ENCODE data around the gene CSTF1. TPM values are rescaled to one million over a fixed set of nuclear protein-coding genes. Genes with fewer than 3 reads are reported as not detected.

The CSTF1 gene
- total and polyA plus RNA-seq, 2 of the 8 experiments (the other 6 are each of a cell fraction or from before 2014, with no cell fraction given): 59.4 to 83.5 TPM

DNA sequence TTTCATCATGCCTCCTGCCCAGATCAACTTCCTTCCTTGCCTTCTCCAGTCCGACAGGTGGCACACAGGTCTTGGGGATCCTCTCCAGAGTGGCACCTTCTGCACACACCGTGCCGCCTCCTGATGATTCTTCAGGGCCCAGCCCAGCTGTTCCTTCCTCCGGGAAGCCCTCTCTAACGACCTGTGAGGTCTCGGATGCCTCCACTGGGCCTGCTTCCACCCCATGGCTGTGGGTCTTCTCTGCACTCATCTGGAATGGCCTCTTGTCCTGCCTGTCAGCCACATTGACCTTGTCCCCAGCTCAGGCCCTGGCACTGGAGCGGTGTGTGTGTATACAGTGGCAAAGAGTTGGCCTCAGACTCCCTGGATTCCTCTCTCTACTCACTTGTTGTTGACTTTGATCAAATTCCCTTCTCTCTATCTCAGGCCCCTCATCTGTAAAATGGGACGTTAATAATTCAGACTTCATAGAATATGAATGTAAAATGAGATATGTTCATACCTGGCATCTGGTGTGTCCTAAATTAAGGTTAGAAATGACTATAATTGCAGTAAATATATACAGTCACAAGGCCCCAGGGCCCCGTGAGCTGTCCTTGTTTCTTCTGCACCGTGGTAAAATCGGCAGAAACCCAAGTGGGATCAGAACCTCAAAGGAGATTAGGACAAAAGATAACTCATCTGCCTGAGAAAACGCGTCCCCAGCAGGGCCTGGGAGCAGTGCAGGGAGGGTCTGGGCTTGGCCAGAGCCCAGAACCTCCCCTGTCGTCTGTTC is 32.1 kb upstream of the CSTF1 start (continued):
- no peak for TF ChIP-seq GTF2F1 (IDR thresholded peaks at IDR 0.05; ENCODE audit: borderline replicate concordance, low read depth, low read length)
- TF ChIP-seq GABPA (IDR thresholded peaks at IDR 0.05; ENCODE audit: borderline replicate concordance, insufficient read depth, low read length): no peak
- no peak for TF ChIP-seq SP2 (IDR thresholded peaks at IDR 0.05; ENCODE audit: low read length)
- TF ChIP-seq JUN (IDR thresholded peaks at IDR 0.05; ENCODE audit: low read depth, low read length): no peak
- TF ChIP-seq TCF12 (IDR thresholded peaks at IDR 0.05; ENCODE audit: low read depth, low read length): no peak
- no peak for TF ChIP-seq CBX8 (IDR thresholded peaks at IDR 0.05; ENCODE audit: borderline replicate concordance, low read depth, low read length)
- no peak for TF ChIP-seq POLR2A (IDR thresholded peaks at IDR 0.05; ENCODE audit: control extremely low read depth in 1 of 2, low read depth in 2 of 2, low read length in 2 of 2)
- no peak for TF ChIP-seq MAFK (IDR thresholded peaks at IDR 0.05; ENCODE audit: low read depth, low read length)
